Trophoblast cell (in vitro differentiated cells and primary cell): ENCODE measurements around the gene ZBTB11.

Experiments
- DNase-seq, 2 donors: peaks; one replicate each; pipeline ENCODE4 v3.0.0-alpha.2; 2016
- H2AFZ ChIP-seq: 2 replicates; pipeline ENCODE4 v1.6.1; 2013; ENCODE audit warnings: low read length, moderate library complexity, mild to moderate bottlenecking; ENCODE audit not compliant: insufficient read depth, poor library complexity
- H2AK5ac ChIP-seq: 2 replicates; pipeline ENCODE4 v1.6.1; 2013; ENCODE audit warnings: mild to moderate bottlenecking, low read length
- H2BK120ac ChIP-seq: 2 replicates; pipeline ENCODE4 v1.6.1; 2013; ENCODE audit warnings: low read length, mild to moderate bottlenecking, moderate library complexity; ENCODE audit not compliant: insufficient read depth, poor library complexity
- H2BK12ac ChIP-seq: 2 replicates; pipeline ENCODE4 v1.6.1; 2013; ENCODE audit warnings: mild to moderate bottlenecking, low read length, moderate library complexity
- H2BK5ac ChIP-seq: 2 replicates; pipeline ENCODE4 v1.6.1; 2013; ENCODE audit warnings: low read length, low read depth, moderate library complexity, mild to moderate bottlenecking; ENCODE audit not compliant: poor library complexity
- H3K14ac ChIP-seq: 2 replicates; pipeline ENCODE4 v1.6.1; 2013; ENCODE audit warnings: mild to moderate bottlenecking, low read length
- H3K18ac ChIP-seq: 2 replicates; pipeline ENCODE4 v1.6.1; 2013; ENCODE audit warnings: mild to moderate bottlenecking, low read length
- H3K23ac ChIP-seq: 2 replicates; pipeline ENCODE4 v1.6.1; 2013; ENCODE audit warnings: low read length
- H3K27ac ChIP-seq: 2 replicates; pipeline ENCODE4 v1.5.1; 2013; ENCODE audit warnings: low read depth, mild to moderate bottlenecking, inconsistent platforms, low read length, moderate library complexity
- H3K27me3 ChIP-seq: 2 replicates; pipeline ENCODE4 v1.6.1; 2013; ENCODE audit warnings: inconsistent platforms, mild to moderate bottlenecking, low read length, moderate library complexity; ENCODE audit not compliant: insufficient read depth
- H3K36me3 ChIP-seq, 2 experiments: 1 replicate in 1 of 2; 2 replicates in 1 of 2; pipeline ENCODE4 v1.6.1; 2013; ENCODE audit warnings: low read length in 2 of 2, mild to moderate bottlenecking in 2 of 2, moderate library complexity in 1 of 2; ENCODE audit not compliant: insufficient read depth in 2 of 2, control insufficient read depth in 1 of 2
- H3K4ac ChIP-seq: 2 replicates; pipeline ENCODE4 v1.6.1; 2013; ENCODE audit warnings: low read depth, mild to moderate bottlenecking, low read length, moderate library complexity
- H3K4me1 ChIP-seq, 2 experiments: 1 replicate in 1 of 2; 2 replicates in 1 of 2; pipeline ENCODE4 v1.6.1; 2013; ENCODE audit warnings: low read length in 2 of 2, mild to moderate bottlenecking in 2 of 2, moderate library complexity in 1 of 2; ENCODE audit not compliant: insufficient read depth in 2 of 2, control insufficient read depth in 1 of 2
- H3K4me2 ChIP-seq: 2 replicates; pipeline ENCODE4 v1.6.1; 2013; ENCODE audit warnings: inconsistent platforms, mild to moderate bottlenecking, low read length, moderate library complexity
- H3K4me3 ChIP-seq: 2 replicates; pipeline ENCODE4 v1.5.1; 2013; ENCODE audit warnings: mild to moderate bottlenecking, low read depth, low read length, inconsistent platforms
- H3K79me1 ChIP-seq: one replicate; pipeline ENCODE4 v1.6.1; 2013; ENCODE audit warnings: low read length
- H3K79me2 ChIP-seq: 2 replicates; pipeline ENCODE4 v1.6.1; 2013; ENCODE audit warnings: low read length, mild to moderate bottlenecking; ENCODE audit not compliant: control insufficient read depth, insufficient read depth, poor library complexity
- H3K9ac ChIP-seq: 2 replicates; pipeline ENCODE4 v1.6.1; 2013; ENCODE audit warnings: mild to moderate bottlenecking, low read length
- H3K9me3 ChIP-seq: 2 replicates; pipeline ENCODE4 v1.6.1; 2013; ENCODE audit warnings: low read depth, mild to moderate bottlenecking, control low read depth, inconsistent platforms, low read length; ENCODE audit not compliant: insufficient read depth
- H4K12ac ChIP-seq: 2 replicates; pipeline ENCODE4 v1.6.1; 2013; ENCODE audit warnings: low read depth, mild to moderate bottlenecking, low read length, moderate library complexity
- H4K8ac ChIP-seq: 2 replicates; pipeline ENCODE4 v1.6.1; 2013; ENCODE audit warnings: low read depth, mild to moderate bottlenecking, low read length, moderate library complexity
- H4K91ac ChIP-seq: one replicate; pipeline ENCODE4 v1.6.1; 2013; ENCODE audit warnings: low read depth, mild to moderate bottlenecking, low read length, moderate library complexity
- WGBS: extraction: QIAGEN DNeasy Blood & Tissue Kit; methylation state at CpG from one replicate; pipeline ENCODE4 v1.1.7; 2013; ENCODE audit warnings: missing lambda C conversion rate; ENCODE audit not compliant: insufficient read length, insufficient coverage; ENCODE audit errors: extremely low coverage; 5-methylcytosine and 5-hydroxymethylcytosine counted together

The ZBTB11 gene

DNA sequence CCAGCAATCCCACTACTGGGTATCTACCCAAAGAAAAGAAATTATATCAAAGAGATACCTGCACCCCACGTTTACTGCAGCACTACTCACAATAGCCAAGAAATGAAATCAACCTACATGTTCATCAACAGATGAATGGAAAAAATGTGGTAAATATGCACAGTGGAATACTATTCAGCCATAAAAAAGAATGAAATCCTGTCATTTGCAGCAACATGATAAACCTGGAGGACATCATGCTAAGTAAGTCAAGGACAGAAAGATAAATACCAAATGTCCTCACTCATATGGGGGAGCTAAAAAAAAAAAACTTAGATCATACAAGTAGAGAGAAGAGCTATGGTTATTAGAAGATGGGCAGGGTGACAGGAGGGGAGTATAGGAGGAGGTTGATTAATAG, 9.1 kb downstream of the ZBTB11 start:
- no peak overlapping the region for H3K18ac ChIP-seq
- no peak overlapping the region for H2AK5ac ChIP-seq
- H3K4me3 ChIP-seq: no peak overlapping the region
- no peaks in the 10 kb centered on the region for H3K9me3 ChIP-seq
- H3K4me1 ChIP-seq: no peaks in the 10 kb centered on the region
- no peak overlapping the region for H4K8ac ChIP-seq
- no peak overlapping the region for H2BK5ac ChIP-seq
- H3K79me1 ChIP-seq: no peaks in the 10 kb centered on the region
- no peak overlapping the region for H4K91ac ChIP-seq
- H3K27ac ChIP-seq: no peak overlapping the region
- H4K12ac ChIP-seq: no peak overlapping the region
- no peak overlapping the region for H3K9ac ChIP-seq
- H3K4ac ChIP-seq: no peak overlapping the region
- no peak overlapping the region for H3K23ac ChIP-seq
- no peak overlapping the region for H2BK12ac ChIP-seq
- no peaks in the 10 kb centered on the region for H3K79me2 ChIP-seq
- no peak overlapping the region for H2AFZ ChIP-seq
- H2BK120ac ChIP-seq: no peak overlapping the region
- no peak for DNase-seq
- peaks cover 13 to 21% of the 10 kb centered on the region in 2 experiments for H3K36me3 ChIP-seq
- no peak overlapping the region for H3K4me2 ChIP-seq
- no peak overlapping the region for H3K14ac ChIP-seq
- no peaks in the 10 kb centered on the region for H3K27me3 ChIP-seq
- no CpG with 5 or more reads among the region's 1 CpG for WGBS

GRCh38 chr3:101667331-101667730, 9.6 kb downstream of the ZBTB11 start:
- no peak overlapping the region for H3K27ac ChIP-seq
- no peak overlapping the region for H2AK5ac ChIP-seq
- H3K18ac ChIP-seq: no peak overlapping the region
- no peaks in the 10 kb centered on the region for H3K4me1 ChIP-seq
- no peaks in the 10 kb centered on the region for H3K79me2 ChIP-seq
- peaks cover 16 to 22% of the 10 kb centered on the region in 2 experiments for H3K36me3 ChIP-seq
- no peak overlapping the region for H4K12ac ChIP-seq
- H2BK120ac ChIP-seq: no peak overlapping the region
- no peak overlapping the region for H4K8ac ChIP-seq
- H3K27me3 ChIP-seq: no peaks in the 10 kb centered on the region
- WGBS: no CpG with 5 or more reads among the region's 6 CpGs
- no peak overlapping the region for H3K4me2 ChIP-seq
- H3K9ac ChIP-seq: no peak overlapping the region
- H3K4me3 ChIP-seq: no peak overlapping the region
- no peak for DNase-seq
- H2BK12ac ChIP-seq: no peak overlapping the region
- H2BK5ac ChIP-seq: no peak overlapping the region
- H3K79me1 ChIP-seq: no peaks in the 10 kb centered on the region
- H2AFZ ChIP-seq: no peak overlapping the region
- H3K14ac ChIP-seq: no peak overlapping the region
- H3K4ac ChIP-seq: no peak overlapping the region
- H3K9me3 ChIP-seq: no peaks in the 10 kb centered on the region
- no peak overlapping the region for H3K23ac ChIP-seq
- no peak overlapping the region for H4K91ac ChIP-seq

DNA sequence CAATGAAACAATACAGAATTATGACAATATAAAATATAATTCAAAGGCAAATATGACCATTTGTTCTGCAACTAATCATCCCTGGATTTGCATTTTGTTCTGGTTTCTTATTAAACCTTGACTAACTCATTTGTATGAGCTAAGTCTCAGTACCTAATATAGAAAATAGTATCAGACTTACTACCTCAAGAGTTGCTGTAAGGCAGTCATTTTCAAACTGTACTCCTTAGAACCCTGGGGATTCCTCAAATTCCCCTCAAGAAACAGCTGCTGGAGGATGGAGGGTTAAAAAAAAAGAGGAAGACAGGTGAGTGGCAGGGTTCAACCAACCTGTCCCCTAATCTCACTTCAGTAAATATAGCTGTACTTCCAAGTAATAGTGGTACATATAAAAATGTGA, 11.1 kb downstream of the ZBTB11 start:
- H3K14ac ChIP-seq: no peak overlapping the region
- H3K4ac ChIP-seq: no peak overlapping the region
- no peak overlapping the region for H4K12ac ChIP-seq
- H3K79me1 ChIP-seq: no peaks in the 10 kb centered on the region
- no peak overlapping the region for H4K8ac ChIP-seq
- no peaks in the 10 kb centered on the region for H3K79me2 ChIP-seq
- H2AFZ ChIP-seq: no peak overlapping the region
- no peak overlapping the region for H3K4me2 ChIP-seq
- no peak overlapping the region for H2BK120ac ChIP-seq
- H3K18ac ChIP-seq: no peak overlapping the region
- H3K27me3 ChIP-seq: no peaks in the 10 kb centered on the region
- no peak overlapping the region for H2AK5ac ChIP-seq
- no peak overlapping the region for H2BK12ac ChIP-seq
- no peak overlapping the region for H3K27ac ChIP-seq
- H4K91ac ChIP-seq: no peak overlapping the region
- H3K9me3 ChIP-seq: no peaks in the 10 kb centered on the region
- H3K4me1 ChIP-seq: no peaks in the 10 kb centered on the region
- H3K23ac ChIP-seq: no peak overlapping the region
- H3K4me3 ChIP-seq: no peak overlapping the region
- no peak overlapping the region for H3K9ac ChIP-seq
- peaks cover 20 to 27% of the 10 kb centered on the region in 2 experiments for H3K36me3 ChIP-seq
- no peak for DNase-seq
- no peak overlapping the region for H2BK5ac ChIP-seq

GRCh38 chr3:101665357-101665756, 11.6 kb downstream of the ZBTB11 start:
- WGBS: no CpG with 5 or more reads among the region's 4 CpGs
- H3K9ac ChIP-seq: peak overlapping the region; percentile 43

More at GRCh38 chr3:101665357-101665756, 11.6 kb downstream of the ZBTB11 start:
- no peak overlapping the region for H4K12ac ChIP-seq
- no peak for DNase-seq
- no peak overlapping the region for H2BK5ac ChIP-seq
- no peaks in the 10 kb centered on the region for H3K79me1 ChIP-seq
- H3K23ac ChIP-seq: no peak overlapping the region
- no peak overlapping the region for H3K18ac ChIP-seq
- H2BK120ac ChIP-seq: no peak overlapping the region
- H3K36me3 ChIP-seq: peaks cover 18 to 29% of the 10 kb centered on the region in 2 experiments
- H4K91ac ChIP-seq: no peak overlapping the region
- no peak overlapping the region for H3K14ac ChIP-seq
- H2BK12ac ChIP-seq: no peak overlapping the region
- H3K4me3 ChIP-seq: no peak overlapping the region
- no peak overlapping the region for H4K8ac ChIP-seq
- H3K9me3 ChIP-seq: no peaks in the 10 kb centered on the region
- H3K27me3 ChIP-seq: no peaks in the 10 kb centered on the region
- no peaks in the 10 kb centered on the region for H3K79me2 ChIP-seq
- no peak overlapping the region for H2AK5ac ChIP-seq
- H3K4me2 ChIP-seq: no peak overlapping the region
- H3K27ac ChIP-seq: no peak overlapping the region
- no peak overlapping the region for H3K4ac ChIP-seq
- no peak overlapping the region for H2AFZ ChIP-seq
- H3K4me1 ChIP-seq: no peaks in the 10 kb centered on the region
